H1 (cell line): Measurements from ENCODE around the gene PSMB11. TPM values are rescaled to one million over a fixed set of nuclear protein-coding genes. Genes with fewer than 3 reads are reported as not detected.

Source experiments
- CTCF ChIA-PET: fragments of 300-600 bp; sonication (Branson Sonifier 250); formaldehyde crosslinking; loops from one replicate; lab custom pipeline; 2021; ENCODE audit not compliant: partially characterized antibody; lab: Charles Lee
- POLR2A ChIA-PET: fragments of 300-600 bp; sonication (Branson Sonifier 250); formaldehyde crosslinking; loops from one replicate; lab custom pipeline; 2021; ENCODE audit warnings: inconsistent platforms; ENCODE audit not compliant: partially characterized antibody; lab: Charles Lee
- DNase-seq, 2 experiments: peaks; one replicate each; pipeline versions ENCODE4 v3.0.0 to v3.0.0-alpha.2; 2010 to 2022; ENCODE audit warnings: low spot score in 2 of 2, low read depth in 1 of 2, mixed read lengths in 1 of 2
- FAIRE-seq: peaks from 2 replicates; lab custom pipeline; 2011; peaks lifted over from hg19 to GRCh38; lab: Jason Lieb, UNC
- H2AFZ ChIP-seq: 2 replicates; pipeline ENCODE4 v1.8.1; 2012; ENCODE audit warnings: low read length, inconsistent platforms
- H2AK5ac ChIP-seq: 2 replicates; pipeline ENCODE4 v1.6.1; 2013; ENCODE audit warnings: low read depth, low read length
- H2BK120ac ChIP-seq: replicated peaks from 2 replicates; pipeline ENCODE3; 2013; ENCODE audit warnings: low read depth, low read length, inconsistent platforms
- H2BK12ac ChIP-seq: 2 replicates; pipeline ENCODE4 v1.6.1; 2013; ENCODE audit warnings: low read depth, low read length
- H2BK15ac ChIP-seq: 2 replicates; pipeline ENCODE4 v1.6.1; 2013; ENCODE audit warnings: low read length
- H2BK20ac ChIP-seq: 2 replicates; pipeline ENCODE4 v1.6.1; 2013; ENCODE audit warnings: low read length
- H2BK5ac ChIP-seq: 2 replicates; pipeline ENCODE4 v1.6.1; 2013; ENCODE audit warnings: low read depth, low read length
- H3K14ac ChIP-seq: 2 replicates; pipeline ENCODE4 v1.6.1; 2013; ENCODE audit warnings: inconsistent platforms; ENCODE audit not compliant: insufficient read length
- H3K18ac ChIP-seq: 2 replicates; pipeline ENCODE4 v1.6.1; 2013; ENCODE audit warnings: low read length; ENCODE audit errors: extremely low read depth
- H3K23ac ChIP-seq: 2 replicates; pipeline ENCODE4 v1.6.1; 2013; ENCODE audit warnings: inconsistent platforms; ENCODE audit not compliant: insufficient read length
- H3K23me2 ChIP-seq: 2 replicates; pipeline ENCODE4 v1.6.1; 2013; ENCODE audit warnings: low read depth, low read length
- H3K27ac ChIP-seq: 2 replicates; pipeline ENCODE4 v1.6.1; 2011; ENCODE audit warnings: low read depth, low read length, inconsistent platforms
- H3K27me3 ChIP-seq, 4 experiments: replicated peaks in 1 of 4; 1 replicate in 1 of 4; 2 replicates in 3 of 4; pipeline versions ENCODE4 v1.6.1 to v1.8.1; 2011 to 2013; ENCODE audit warnings: low read length in 3 of 4, mild to moderate bottlenecking in 3 of 4, inconsistent platforms in 2 of 4, mixed read lengths in 2 of 4, moderate library complexity in 1 of 4; ENCODE audit not compliant: control insufficient read depth in 3 of 4, insufficient read depth in 3 of 4; ENCODE audit errors: extremely low read depth in 1 of 4
- H3K36me3 ChIP-seq, 4 experiments: 2 replicates each; pipeline versions ENCODE4 v1.6.1 to v1.8.1; 2011 to 2013; ENCODE audit warnings: mild to moderate bottlenecking in 4 of 4, low read length in 3 of 4, moderate library complexity in 2 of 4, control low read depth in 1 of 4, inconsistent platforms in 1 of 4; ENCODE audit not compliant: insufficient read depth in 4 of 4, control insufficient read depth in 2 of 4
- H3K4ac ChIP-seq: replicated peaks from 2 replicates; pipeline ENCODE3; 2013; ENCODE audit warnings: low read length, low read depth, mixed read lengths, inconsistent platforms; ENCODE audit not compliant: insufficient read length
- H3K4me1 ChIP-seq, 4 experiments: replicated peaks in 1 of 4; 1 replicate in 1 of 4; 2 replicates in 3 of 4; pipeline versions ENCODE4 v1.6.1 to v1.8.1; 2011 to 2013; ENCODE audit warnings: low read length in 3 of 4, inconsistent platforms in 2 of 4, mixed read lengths in 1 of 4; ENCODE audit not compliant: insufficient read depth in 4 of 4, control insufficient read depth in 3 of 4
- H3K4me2 ChIP-seq, 2 experiments: 2 replicates each; pipeline versions ENCODE4 v1.6.1 to v1.8.1; 2011 to 2013; ENCODE audit warnings: low read depth in 2 of 2, low read length in 2 of 2, control low read depth in 1 of 2, inconsistent platforms in 1 of 2, mild to moderate bottlenecking in 1 of 2; ENCODE audit not compliant: insufficient read depth in 1 of 2
- H3K4me3 ChIP-seq, 4 experiments: fragments of 200-600, 300-600 bp in 1 of 4; sonication (generic), shearing (Covaris generic), sonication (Bioruptor Twin) in 1 of 4; 2 replicates each; pipeline versions ENCODE4 v1.5.1 to v1.8.1; 2011 to 2016; ENCODE audit warnings: low read length in 4 of 4, low read depth in 3 of 4, control low read depth in 2 of 4, inconsistent platforms in 2 of 4, mild to moderate bottlenecking in 2 of 4, mixed read lengths in 1 of 4, moderate library complexity in 1 of 4; ENCODE audit not compliant: insufficient read depth in 2 of 4; ENCODE audit errors: extremely low read depth in 1 of 4
- H3K56ac ChIP-seq: replicated peaks from 2 replicates; pipeline ENCODE3; 2013; ENCODE audit warnings: low read depth, mild to moderate bottlenecking, mixed read lengths, low read length, inconsistent platforms; ENCODE audit not compliant: insufficient read length
- H3K79me1 ChIP-seq: 2 replicates; pipeline ENCODE4 v1.6.1; 2013; ENCODE audit warnings: low read depth, low read length, control low read depth
- H3K79me2 ChIP-seq, 2 experiments: 2 replicates each; pipeline versions ENCODE4 v1.6.1 to v1.8.1; 2012 to 2013; ENCODE audit warnings: low read length in 2 of 2, mild to moderate bottlenecking in 2 of 2, inconsistent platforms in 1 of 2; ENCODE audit not compliant: insufficient read depth in 2 of 2, control insufficient read depth in 1 of 2
- H3K9ac ChIP-seq, 4 experiments: replicated peaks in 1 of 4; 1 replicate in 1 of 4; 2 replicates in 3 of 4; pipeline versions ENCODE4 v1.6.1 to v1.8.1; 2011 to 2013; ENCODE audit warnings: low read depth in 3 of 4, low read length in 3 of 4, control low read depth in 2 of 4, mild to moderate bottlenecking in 2 of 4, moderate library complexity in 2 of 4, inconsistent platforms in 1 of 4; ENCODE audit errors: extremely low read depth in 1 of 4
- H3K9me3 ChIP-seq, 2 experiments: 2 replicates each; pipeline versions ENCODE4 v1.6.1 to v1.8.1; 2012 to 2013; ENCODE audit warnings: mild to moderate bottlenecking in 2 of 2, moderate library complexity in 2 of 2, control low read depth in 1 of 2, inconsistent platforms in 1 of 2, low read depth in 1 of 2, low read length in 1 of 2, mixed read lengths in 1 of 2; ENCODE audit not compliant: insufficient read depth in 2 of 2
- H4K20me1 ChIP-seq, 2 experiments: replicated peaks in 1 of 2; 2 replicates each; pipeline versions ENCODE3 to v1.8.1; 2011 to 2013; ENCODE audit warnings: inconsistent platforms in 2 of 2, low read length in 2 of 2, mild to moderate bottlenecking in 1 of 2; ENCODE audit not compliant: insufficient read depth in 2 of 2, control insufficient read depth in 1 of 2
- H4K5ac ChIP-seq: 2 replicates; pipeline ENCODE4 v1.6.1; 2013; ENCODE audit warnings: low read length, low read depth, mixed read lengths, inconsistent platforms; ENCODE audit not compliant: insufficient read length
- H4K8ac ChIP-seq: 2 replicates; pipeline ENCODE4 v1.8.0; 2013; ENCODE audit warnings: mild to moderate bottlenecking, moderate library complexity, low read length, inconsistent platforms; ENCODE audit not compliant: insufficient read depth; ENCODE audit errors: extremely low read depth
- H4K91ac ChIP-seq: replicated peaks from 2 replicates; pipeline ENCODE3; 2013; ENCODE audit warnings: low read length, mixed read lengths, inconsistent platforms; ENCODE audit not compliant: insufficient read length
- ASH2L ChIP-seq: fragments of 200-600, 300-600 bp; sonication (generic); IDR thresholded peaks from one replicate; pipeline ENCODE4 v1.7.1; 2017; ENCODE audit warnings: low read length
- ATF3 ChIP-seq: IDR thresholded peaks from 2 replicates; pipeline ENCODE4 v1.6.1; 2011; ENCODE audit warnings: low read depth, mild to moderate bottlenecking, low read length; ENCODE audit not compliant: insufficient read depth
- CBX5 ChIP-seq: fragments of 300-800, 300-1000 bp; sonication (generic); IDR thresholded peaks from 2 replicates; pipeline ENCODE4 v1.7.1; 2016; ENCODE audit warnings: antibody characterized with exemption, low read length, low read depth
- JUND ChIP-seq: IDR thresholded peaks from 2 replicates; pipeline ENCODE4 v1.6.1; 2011; ENCODE audit warnings: mild to moderate bottlenecking, improper control_type of control experiment, low read length
- MAFK ChIP-seq: IDR thresholded peaks from 2 replicates; pipeline ENCODE4 v1.6.1; 2012; ENCODE audit warnings: low read depth, mild to moderate bottlenecking, improper control_type of control experiment, low read length
- NANOG ChIP-seq: IDR thresholded peaks from 2 replicates; pipeline ENCODE4 v1.6.1; 2011; ENCODE audit warnings: low read length, low read depth, mild to moderate bottlenecking, inconsistent platforms; ENCODE audit not compliant: insufficient read depth, poor library complexity, severe bottlenecking
- RFX5 ChIP-seq: IDR thresholded peaks from 2 replicates; pipeline ENCODE4 v1.6.1; 2011; ENCODE audit warnings: low read depth, low read length, improper control_type of control experiment, borderline replicate concordance
- RNF2 ChIP-seq: fragments of 200-900, 300-1000 bp; sonication (generic); IDR thresholded peaks from 2 replicates; pipeline ENCODE4 v1.7.1; 2016; ENCODE audit warnings: borderline replicate concordance, low read depth, mild to moderate bottlenecking, antibody characterized with exemption, low read length; ENCODE audit not compliant: poor library complexity, severe bottlenecking; ENCODE audit errors: missing control alignments
- SP4 ChIP-seq: IDR thresholded peaks from 2 replicates; pipeline ENCODE4 v1.6.1; 2012; ENCODE audit warnings: low read length, inconsistent platforms
- SRF ChIP-seq: IDR thresholded peaks from 2 replicates; pipeline ENCODE4 v1.6.1; 2011; ENCODE audit warnings: mild to moderate bottlenecking, low read depth, low read length, moderate library complexity
- WGBS, 2 experiments: shearing (Covaris generic) in 1 of 2; methylation state at CpG; one replicate each; pipeline versions ENCODE4 v1.1.6 to v1.1.7; 2013 to 2015; ENCODE audit warnings: low lambda C conversion rate in 2 of 2, mixed read lengths in 2 of 2, inconsistent platforms in 1 of 2, low coverage in 1 of 2, missing lambda C conversion rate in 1 of 2; ENCODE audit not compliant: insufficient replicate concordance in 2 of 2, insufficient coverage in 1 of 2, insufficient read length in 1 of 2; ENCODE audit errors: extremely low coverage in 1 of 2, missing lambda C conversion rate in 1 of 2; 5-methylcytosine and 5-hydroxymethylcytosine counted together
- polyA plus RNA-seq, 7 experiments: library from polyadenylated mRNA; depleted of rRNA in 3 of 7; stranded (reverse) in 5 of 7; unstranded in 2 of 7; fragments of >200 nt in 5 of 7; fragments of 200-250 nt in 2 of 7; gene quantifications; 1 replicate in 5 of 7; 2 replicates in 1 of 7; 4 replicates in 1 of 7; pipeline versions ENCODE4 v1.2.1 to v1.2.3, GENCODE V29; 2011 to 2013; ENCODE audit warnings: missing spikeins in 2 of 7, mixed read lengths in 2 of 7
- total RNA-seq: library from RNA; stranded (reverse); fragmentation: NEBNext Ultra II Directional; extraction: Animal tissue kit (Norgen Biotek cat#: 25700); gene quantifications from 2 replicates; pipeline ENCODE4 v1.2.1, GENCODE V29; 2021

PSMB11 gene
- total and polyA plus RNA-seq, 2 of the 8 experiments (the other 6 are each of a cell fraction or from before 2014, with no cell fraction given): not detected

- H4K8ac ChIP-seq: 0 out of 2 replicates have a peak within 1 kb of the TSS, but pooled peaks have one; percentile 47
- no peaks in the 10 kb centered on the region for H3K27me3 ChIP-seq
- H3K18ac ChIP-seq: peak within 1 kb of the TSS; percentile 89; the same call in 1 of the 2 replicates
- no peaks in the 10 kb centered on the region for H3K9me3 ChIP-seq
- peaks cover 4 to 7% (median 6%) of the 10 kb centered on the region in 4 experiments; a peak in 4 of 7 replicates for H3K4me1 ChIP-seq
- peak within 1 kb of the TSS; percentile 24 to 59 (median 53) for H3K4me3 ChIP-seq
- H3K79me2 ChIP-seq: no peaks in the 10 kb centered on the region
- H3K9ac ChIP-seq: peak within 1 kb of the TSS in 2 of 4 experiments; percentile 55 to 70; a peak in 3 of 7 replicates
- no peak within 1 kb of the TSS for H2AK5ac ChIP-seq
- no peaks in the 10 kb centered on the region for H3K36me3 ChIP-seq
- no peaks in the 10 kb centered on the region for H3K79me1 ChIP-seq
- no peak within 1 kb of the TSS for H2BK15ac ChIP-seq
- H3K56ac ChIP-seq: no peak within 1 kb of the TSS
- POLR2A ChIA-PET: interaction anchor here (0.7 to 0.9 kb wide), 3 partner anchors 32 to 66 kb away, joined by 3 read pairs; no protein-coding TSS in a partner anchor
- H2BK5ac ChIP-seq: peak within 1 kb of the TSS; percentile 2; the same call in 1 of the 2 replicates
- peaks cover 6% of the 10 kb centered on the region for H3K23me2 ChIP-seq
- H2BK20ac ChIP-seq: no peak within 1 kb of the TSS
- no peak within 1 kb of the TSS for H3K27ac ChIP-seq
- 12% methylated on average over 31 of the region's 40 CpGs; no CpG with 5 or more reads in 1 of the 2 experiments for whole genome bisulfite sequencing, 2 experiments
- H4K5ac ChIP-seq: peak within 1 kb of the TSS; percentile 84
- H4K91ac ChIP-seq: no peak within 1 kb of the TSS
- no peak within 1 kb of the TSS for H3K23ac ChIP-seq
- H3K4ac ChIP-seq: peak within 1 kb of the TSS; percentile 57
- peak within 1 kb of the TSS; percentile 63 for H2AFZ ChIP-seq
- H3K14ac ChIP-seq: no peak within 1 kb of the TSS
- DNase-seq (peak in 1 of 2 experiments; percentile 87), FAIRE-seq (no peak)
- no peak within 1 kb of the TSS for H2BK120ac ChIP-seq
- H3K4me2 ChIP-seq: peak within 1 kb of the TSS; percentile 61 to 62
- no peak within 1 kb of the TSS for H2BK12ac ChIP-seq
- H4K20me1 ChIP-seq: no peaks in the 10 kb centered on the region
- CTCF ChIA-PET: interaction anchor here (1.2 to 5.0 kb wide), 7 partner anchors 15 to 37 kb away, joined by 3 to 27 read pairs (median 5); partner anchors contain the start of genes AJUBA and PSMB11
- no peak for TF ChIP-seq RFX5
- no peak for TF ChIP-seq SP4
- no peak for TF ChIP-seq JUND
- no peak for TF ChIP-seq ATF3
- TF ChIP-seq SRF: no peak
- no peak for TF ChIP-seq MAFK
- no peak for TF ChIP-seq CBX5
- no peak for TF ChIP-seq NANOG
- peak; percentile 30 for TF ChIP-seq ASH2L
- no peak for TF ChIP-seq RNF2
These were observed 31.9 kb upstream of the PSMB11 start, which contains the start of gene C14orf93 for GRCh38 chr14:23009939-23010726. Gene C14orf93 (minus strand): TSS chr14:23010143. CDS start chr14:22999023, 11,120 bp downstream.
